Activated naive CD4-positive, alpha-beta T cell treated with anti-CD3 and anti-CD28 coated beads, Interleukin-2, amount 50 U/mL, for 16 hours (primary cell): Measurements from ENCODE around the gene ARID5B.

Source experiments
- DNase-seq: peaks from one replicate; pipeline ENCODE4 v3.0.0-alpha.2; 2020

The ARID5B gene

GRCh38 chr10:62113680-62114079, 212.2 kb downstream of the ARID5B start:
- no peak for DNase-seq

GRCh38 chr10:62115321-62115720, 213.8 kb downstream of the ARID5B start:
- DNase-seq: no peak

- DNase-seq: no peak
Observed at GRCh38 chr10:62115842-62116241, 214.3 kb downstream of the ARID5B start.

GRCh38 chr10:62116896-62117295, 215.4 kb downstream of the ARID5B start:
- no peak for DNase-seq

GRCh38 chr10:62121187-62121530, 219.7 kb downstream of the ARID5B start:
- DNase-seq: no peak

- no peak for DNase-seq
Observed at GRCh38 chr10:62127975-62128374, 226.5 kb downstream of the ARID5B start.

- no peak for DNase-seq
Observed at GRCh38 chr10:62130948-62131347, 229.4 kb downstream of the ARID5B start.

- DNase-seq: no peak
Observed at GRCh38 chr10:62131724-62132123, 230.2 kb downstream of the ARID5B start.

GRCh38 chr10:62133618-62134017, 232.1 kb downstream of the ARID5B start:
- no peak for DNase-seq

- no peak for DNase-seq
Observed at GRCh38 chr10:62136931-62137330, 235.4 kb downstream of the ARID5B start.
